ENCODE data around the gene FOXL1. TPM values are rescaled to one million over a fixed set of nuclear protein-coding genes. Genes with fewer than 3 reads are reported as not detected.

FOXL1 gene
- total RNA-seq, 1 experiment from 2014 or later = 9.3 TPM

DNA sequence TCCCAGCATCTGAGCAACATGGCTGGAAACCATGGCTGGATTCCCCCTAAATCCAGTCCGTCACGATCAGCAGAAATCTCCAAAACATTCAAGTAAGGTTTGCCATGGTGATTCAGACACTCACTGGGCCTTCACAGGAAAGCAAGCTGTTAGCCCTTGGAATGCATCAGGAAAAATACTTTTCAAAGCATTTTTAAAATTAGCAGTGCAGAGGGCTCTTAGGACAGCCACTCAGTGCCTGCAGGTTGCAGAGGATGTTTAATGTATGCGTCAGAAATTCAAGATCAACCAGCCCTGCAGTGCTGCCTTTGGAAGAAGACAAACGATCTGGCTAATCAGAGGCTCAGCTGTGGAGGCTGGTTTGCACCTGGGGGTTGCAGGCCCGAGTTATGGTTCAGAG is 50.3 kb downstream of the FOXL1 start:
- no TSS peak for BruUV-seq (replicated peaks)
- Histone ChIP-seq H3K4me1 (ENCODE audit: control insufficient read depth, insufficient read depth, low read length) (no peaks in the 10 kb centered on the region), H3K27ac (ENCODE audit: low read length) (no peak overlapping the region), H3K27me3 (ENCODE audit: control insufficient read depth, insufficient read depth, low read length) (no peaks in the 10 kb centered on the region), H3K9me3 (ENCODE audit: control insufficient read depth, insufficient read depth, low read depth, low read length) (no peaks in the 10 kb centered on the region), H3K36me3 (ENCODE audit: control insufficient read depth, insufficient read depth, low read length) (no peaks in the 10 kb centered on the region), H3K4me3 (ENCODE audit: low read depth in 2 of 2, low read length in 2 of 2) (no peak overlapping the region)
- DNase-seq (ENCODE audit: low read depth, low spot score) = no peak
- POLR2A ChIA-PET = no interaction called here
- TF ChIP-seq TCF7L2 (IDR thresholded peaks at IDR 0.05; ENCODE audit: low read depth, low read length) = no peak
- TF ChIP-seq SIN3A (IDR thresholded peaks at IDR 0.05; ENCODE audit: borderline replicate concordance, insufficient read depth, low read depth, low read length) = no peak
- TF ChIP-seq, protein P1, sequence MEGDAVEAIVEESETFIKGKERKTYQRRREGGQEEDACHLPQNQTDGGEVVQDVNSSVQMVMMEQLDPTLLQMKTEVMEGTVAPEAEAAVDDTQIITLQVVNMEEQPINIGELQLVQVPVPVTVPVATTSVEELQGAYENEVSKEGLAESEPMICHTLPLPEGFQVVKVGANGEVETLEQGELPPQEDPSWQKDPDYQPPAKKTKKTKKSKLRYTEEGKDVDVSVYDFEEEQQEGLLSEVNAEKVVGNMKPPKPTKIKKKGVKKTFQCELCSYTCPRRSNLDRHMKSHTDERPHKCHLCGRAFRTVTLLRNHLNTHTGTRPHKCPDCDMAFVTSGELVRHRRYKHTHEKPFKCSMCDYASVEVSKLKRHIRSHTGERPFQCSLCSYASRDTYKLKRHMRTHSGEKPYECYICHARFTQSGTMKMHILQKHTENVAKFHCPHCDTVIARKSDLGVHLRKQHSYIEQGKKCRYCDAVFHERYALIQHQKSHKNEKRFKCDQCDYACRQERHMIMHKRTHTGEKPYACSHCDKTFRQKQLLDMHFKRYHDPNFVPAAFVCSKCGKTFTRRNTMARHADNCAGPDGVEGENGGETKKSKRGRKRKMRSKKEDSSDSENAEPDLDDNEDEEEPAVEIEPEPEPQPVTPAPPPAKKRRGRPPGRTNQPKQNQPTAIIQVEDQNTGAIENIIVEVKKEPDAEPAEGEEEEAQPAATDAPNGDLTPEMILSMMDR (IDR thresholded peaks at IDR 0.05) = no peak
- TF ChIP-seq POLR2AphosphoS5 (IDR thresholded peaks at IDR 0.05; ENCODE audit: low read depth, low read length) = no peak
- TF ChIP-seq, protein P2, sequence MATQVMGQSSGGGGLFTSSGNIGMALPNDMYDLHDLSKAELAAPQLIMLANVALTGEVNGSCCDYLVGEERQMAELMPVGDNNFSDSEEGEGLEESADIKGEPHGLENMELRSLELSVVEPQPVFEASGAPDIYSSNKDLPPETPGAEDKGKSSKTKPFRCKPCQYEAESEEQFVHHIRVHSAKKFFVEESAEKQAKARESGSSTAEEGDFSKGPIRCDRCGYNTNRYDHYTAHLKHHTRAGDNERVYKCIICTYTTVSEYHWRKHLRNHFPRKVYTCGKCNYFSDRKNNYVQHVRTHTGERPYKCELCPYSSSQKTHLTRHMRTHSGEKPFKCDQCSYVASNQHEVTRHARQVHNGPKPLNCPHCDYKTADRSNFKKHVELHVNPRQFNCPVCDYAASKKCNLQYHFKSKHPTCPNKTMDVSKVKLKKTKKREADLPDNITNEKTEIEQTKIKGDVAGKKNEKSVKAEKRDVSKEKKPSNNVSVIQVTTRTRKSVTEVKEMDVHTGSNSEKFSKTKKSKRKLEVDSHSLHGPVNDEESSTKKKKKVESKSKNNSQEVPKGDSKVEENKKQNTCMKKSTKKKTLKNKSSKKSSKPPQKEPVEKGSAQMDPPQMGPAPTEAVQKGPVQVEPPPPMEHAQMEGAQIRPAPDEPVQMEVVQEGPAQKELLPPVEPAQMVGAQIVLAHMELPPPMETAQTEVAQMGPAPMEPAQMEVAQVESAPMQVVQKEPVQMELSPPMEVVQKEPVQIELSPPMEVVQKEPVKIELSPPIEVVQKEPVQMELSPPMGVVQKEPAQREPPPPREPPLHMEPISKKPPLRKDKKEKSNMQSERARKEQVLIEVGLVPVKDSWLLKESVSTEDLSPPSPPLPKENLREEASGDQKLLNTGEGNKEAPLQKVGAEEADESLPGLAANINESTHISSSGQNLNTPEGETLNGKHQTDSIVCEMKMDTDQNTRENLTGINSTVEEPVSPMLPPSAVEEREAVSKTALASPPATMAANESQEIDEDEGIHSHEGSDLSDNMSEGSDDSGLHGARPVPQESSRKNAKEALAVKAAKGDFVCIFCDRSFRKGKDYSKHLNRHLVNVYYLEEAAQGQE (IDR thresholded peaks at IDR 0.05; ENCODE audit: insufficient read depth in 1 of 2, low read depth in 2 of 2, low read length in 1 of 2) = no peak
- CTCF ChIA-PET = no interaction called here
- ATAC-seq = no peak
- intact Hi-C loops (cut with micrococcal nuclease; ENCODE audit: unreplicated experiment) = no loop called here
- in situ Hi-C loops (cut with HindIII; ENCODE audit: low pct_unique_long_range_greater_than_20kb, low sequenced_read_pairs) = no loop called here

DNA sequence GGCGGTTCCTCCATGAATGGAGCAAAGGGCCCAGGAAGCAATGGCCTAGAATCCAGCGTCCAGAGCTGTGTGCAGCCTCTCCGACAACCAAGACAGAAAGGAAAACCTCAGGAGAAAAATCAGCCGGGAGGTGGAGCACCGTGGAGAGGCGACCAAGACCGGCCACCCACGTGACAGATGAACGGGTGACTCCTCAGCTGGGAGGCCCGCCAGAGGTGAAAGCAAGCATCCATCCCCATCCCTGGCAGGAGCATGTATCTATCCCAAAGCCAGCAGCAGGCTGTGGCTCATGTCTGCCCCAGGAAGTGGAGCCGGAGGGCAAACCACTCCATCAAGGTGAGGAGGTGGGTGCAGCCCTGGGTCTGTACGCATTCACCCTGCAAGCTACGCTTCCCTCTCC is 52.1 kb downstream of the FOXL1 start:
- Histone ChIP-seq H3K4me1 (ENCODE audit: control insufficient read depth, insufficient read depth, low read length) (no peaks in the 10 kb centered on the region), H3K27ac (ENCODE audit: low read length) (no peak overlapping the region), H3K27me3 (ENCODE audit: control insufficient read depth, insufficient read depth, low read length) (no peaks in the 10 kb centered on the region), H3K36me3 (ENCODE audit: control insufficient read depth, insufficient read depth, low read length) (no peaks in the 10 kb centered on the region), H3K9me3 (ENCODE audit: control insufficient read depth, insufficient read depth, low read depth, low read length) (no peaks in the 10 kb centered on the region), H3K4me3 (ENCODE audit: low read depth in 2 of 2, low read length in 2 of 2) (no peak overlapping the region)
- no peak for ATAC-seq
- in situ Hi-C loops (cut with HindIII; ENCODE audit: low pct_unique_long_range_greater_than_20kb, low sequenced_read_pairs) = no loop called here
- CTCF ChIA-PET = no interaction called here
- no peak for DNase-seq (ENCODE audit: low read depth, low spot score)
- BruUV-seq (replicated peaks) = no TSS peak
- intact Hi-C loops (cut with micrococcal nuclease; ENCODE audit: unreplicated experiment) = no loop called here
- POLR2A ChIA-PET = no interaction called here
- TF ChIP-seq TCF7L2 (IDR thresholded peaks at IDR 0.05; ENCODE audit: low read depth, low read length) (no peak), SIN3A (IDR thresholded peaks at IDR 0.05; ENCODE audit: borderline replicate concordance, insufficient read depth, low read depth, low read length) (no peak), POLR2AphosphoS5 (IDR thresholded peaks at IDR 0.05; ENCODE audit: low read depth, low read length) (no peak)
- TF ChIP-seq, protein P1 (IDR thresholded peaks at IDR 0.05) = no peak
- TF ChIP-seq, protein P2 (IDR thresholded peaks at IDR 0.05; ENCODE audit: insufficient read depth in 1 of 2, low read depth in 2 of 2, low read length in 1 of 2) = no peak
